Measurements from ENCODE around the gene IQSEC2.

IQSEC2 gene

DNA sequence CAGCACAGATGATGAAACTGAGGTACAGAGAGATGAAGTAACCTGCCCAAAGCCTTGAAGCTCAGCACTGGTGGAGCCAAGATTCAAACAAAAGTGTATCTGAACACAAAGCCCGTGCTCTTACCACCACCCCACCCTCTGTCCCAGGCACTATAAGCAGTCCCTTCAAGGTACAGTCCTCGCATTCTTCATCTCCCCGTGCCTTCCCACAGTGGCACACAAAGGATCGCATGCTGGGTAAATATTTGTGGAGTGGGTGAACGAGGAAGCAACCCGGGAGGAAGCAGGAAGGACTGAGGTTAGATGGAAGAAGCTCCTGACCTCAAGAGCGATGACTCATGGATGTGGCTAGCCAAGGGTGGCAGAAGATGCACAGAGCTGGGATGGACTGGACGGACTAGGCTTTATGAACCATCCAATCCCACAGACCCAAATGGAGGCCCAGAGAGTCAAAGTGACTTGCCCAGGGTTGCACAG lies 18.4 kb downstream of the IQSEC2 start:
- no peaks in the 10 kb centered on the region for H3K36me3 ChIP-seq (ENCODE audit: control insufficient read depth in 2 of 2, insufficient read depth in 1 of 2, low read length in 2 of 2)
- ChIA-PET POLR2A (interaction anchor here (1.0 to 2.2 kb wide), 2 partner anchors 10 to 19 kb away, joined by 4 to 11 read pairs; partner anchors contain the start of gene IQSEC2), CTCF (interaction anchor here (0.6 to 3.1 kb wide), 10 partner anchors 10 to 182 kb away, joined by 3 to 15 read pairs (median 4); no protein-coding TSS in a partner anchor)
- no peak for TF ChIP-seq ZBTB17 (tag by site-specific recombination; IDR thresholded peaks at IDR 0.05)
- no peak for TF ChIP-seq SP3 (tag by site-specific recombination; IDR thresholded peaks at IDR 0.05)
- peak; percentile 19; the same call in 1 of the 2 replicates for TF ChIP-seq ZIC2 (tag by site-specific recombination; IDR thresholded peaks at IDR 0.05)
- no peak overlapping the region for H3K4me3 ChIP-seq (ENCODE audit: low read depth, low read length)
- no peak overlapping the region for H3K27ac ChIP-seq (ENCODE audit: extremely low read depth, low read depth, low read length)
- H3K4me1 ChIP-seq (ENCODE audit: control insufficient read depth, insufficient read depth, low read length) = peaks cover 2% of the 10 kb centered on the region; the same call in 1 of the 2 replicates
- no peaks in the 10 kb centered on the region for H3K9me3 ChIP-seq (ENCODE audit: control insufficient read depth, insufficient read depth, low read depth, low read length)

DNA sequence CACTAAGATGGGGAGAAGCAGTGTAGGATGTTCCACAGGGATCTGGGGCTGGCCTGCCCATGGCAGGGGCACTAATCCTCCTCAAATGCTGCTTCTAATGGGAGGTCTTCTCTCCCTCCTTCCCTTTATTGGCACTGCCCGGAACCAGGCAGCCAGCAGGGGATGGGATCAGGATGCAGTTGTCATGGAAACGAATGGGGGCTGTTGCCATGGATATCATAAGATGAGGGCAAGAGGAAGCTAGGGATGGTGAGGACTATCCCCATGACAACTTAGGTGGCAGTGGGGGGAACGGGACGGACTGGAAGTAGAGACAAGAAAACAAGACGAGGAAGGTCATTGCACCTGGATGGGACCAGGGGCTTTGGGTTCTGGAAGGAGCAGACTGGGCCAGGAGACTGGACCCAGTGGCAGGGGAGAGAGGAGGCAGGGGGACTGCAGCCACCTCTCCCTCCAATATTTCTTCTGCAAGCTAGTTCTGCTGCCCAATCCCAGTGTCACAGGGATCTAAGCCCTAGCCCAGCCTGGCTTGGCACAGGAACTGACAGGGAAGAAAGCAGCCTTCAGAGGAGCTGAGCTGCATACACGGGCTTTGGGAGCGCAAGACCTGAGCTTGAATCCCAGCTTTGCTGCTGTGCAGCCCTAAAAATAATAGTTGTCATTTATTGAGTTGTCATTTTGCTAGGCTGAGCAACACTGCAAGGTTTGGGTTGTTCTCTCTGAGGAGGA lies 19.0 kb downstream of the IQSEC2 start:
- TF ChIP-seq ZNF701 (tag by site-specific recombination; IDR thresholded peaks at IDR 0.05) (no peak), ZNF114 (tag by site-specific recombination; IDR thresholded peaks at IDR 0.05) (no peak), ZNF24 (tag by site-specific recombination; IDR thresholded peaks at IDR 0.05) (no peak), ZNF146 (tag by site-specific recombination; IDR thresholded peaks at IDR 0.05) (no peak), ZEB2 (tag by site-specific recombination; IDR thresholded peaks at IDR 0.05) (no peak), YY1 (tag by site-specific recombination; IDR thresholded peaks at IDR 0.05) (no peak), SCRT1 (tag by site-specific recombination; IDR thresholded peaks at IDR 0.05; ENCODE audit: borderline replicate concordance) (no peak)
- TF ChIP-seq, protein P1, sequence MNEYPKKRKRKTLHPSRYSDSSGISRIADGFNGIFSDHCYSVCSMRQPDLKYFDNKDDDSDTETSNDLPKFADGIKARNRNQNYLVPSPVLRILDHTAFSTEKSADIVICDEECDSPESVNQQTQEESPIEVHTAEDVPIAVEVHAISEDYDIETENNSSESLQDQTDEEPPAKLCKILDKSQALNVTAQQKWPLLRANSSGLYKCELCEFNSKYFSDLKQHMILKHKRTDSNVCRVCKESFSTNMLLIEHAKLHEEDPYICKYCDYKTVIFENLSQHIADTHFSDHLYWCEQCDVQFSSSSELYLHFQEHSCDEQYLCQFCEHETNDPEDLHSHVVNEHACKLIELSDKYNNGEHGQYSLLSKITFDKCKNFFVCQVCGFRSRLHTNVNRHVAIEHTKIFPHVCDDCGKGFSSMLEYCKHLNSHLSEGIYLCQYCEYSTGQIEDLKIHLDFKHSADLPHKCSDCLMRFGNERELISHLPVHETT (tag by site-specific recombination; IDR thresholded peaks at IDR 0.05) = no peak
- TF ChIP-seq, protein P2, sequence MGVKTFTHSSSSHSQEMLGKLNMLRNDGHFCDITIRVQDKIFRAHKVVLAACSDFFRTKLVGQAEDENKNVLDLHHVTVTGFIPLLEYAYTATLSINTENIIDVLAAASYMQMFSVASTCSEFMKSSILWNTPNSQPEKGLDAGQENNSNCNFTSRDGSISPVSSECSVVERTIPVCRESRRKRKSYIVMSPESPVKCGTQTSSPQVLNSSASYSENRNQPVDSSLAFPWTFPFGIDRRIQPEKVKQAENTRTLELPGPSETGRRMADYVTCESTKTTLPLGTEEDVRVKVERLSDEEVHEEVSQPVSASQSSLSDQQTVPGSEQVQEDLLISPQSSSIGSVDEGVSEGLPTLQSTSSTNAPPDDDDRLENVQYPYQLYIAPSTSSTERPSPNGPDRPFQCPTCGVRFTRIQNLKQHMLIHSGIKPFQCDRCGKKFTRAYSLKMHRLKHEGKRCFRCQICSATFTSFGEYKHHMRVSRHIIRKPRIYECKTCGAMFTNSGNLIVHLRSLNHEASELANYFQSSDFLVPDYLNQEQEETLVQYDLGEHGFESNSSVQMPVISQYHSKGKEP (tag by site-specific recombination; IDR thresholded peaks at IDR 0.05) = no peak
- Histone ChIP-seq H3K9me3 (ENCODE audit: control insufficient read depth, insufficient read depth, low read depth, low read length) (no peaks in the 10 kb centered on the region), H3K36me3 (ENCODE audit: control insufficient read depth in 2 of 2, insufficient read depth in 1 of 2, low read length in 2 of 2) (no peaks in the 10 kb centered on the region), H3K4me3 (ENCODE audit: low read depth, low read length) (no peak overlapping the region), H3K4me1 (ENCODE audit: control insufficient read depth, insufficient read depth, low read length) (peaks cover 2% of the 10 kb centered on the region; the same call in 1 of the 2 replicates), H3K27ac (ENCODE audit: extremely low read depth, low read depth, low read length) (no peak overlapping the region)
- ChIA-PET CTCF (interaction anchor here (0.6 to 3.1 kb wide), 10 partner anchors 9 to 220 kb away, joined by 3 to 15 read pairs (median 4); no protein-coding TSS in a partner anchor), POLR2A (interaction anchor here (1.0 to 2.2 kb wide), 2 partner anchors 10 to 19 kb away, joined by 4 to 11 read pairs; partner anchors contain the start of gene IQSEC2)

DNA sequence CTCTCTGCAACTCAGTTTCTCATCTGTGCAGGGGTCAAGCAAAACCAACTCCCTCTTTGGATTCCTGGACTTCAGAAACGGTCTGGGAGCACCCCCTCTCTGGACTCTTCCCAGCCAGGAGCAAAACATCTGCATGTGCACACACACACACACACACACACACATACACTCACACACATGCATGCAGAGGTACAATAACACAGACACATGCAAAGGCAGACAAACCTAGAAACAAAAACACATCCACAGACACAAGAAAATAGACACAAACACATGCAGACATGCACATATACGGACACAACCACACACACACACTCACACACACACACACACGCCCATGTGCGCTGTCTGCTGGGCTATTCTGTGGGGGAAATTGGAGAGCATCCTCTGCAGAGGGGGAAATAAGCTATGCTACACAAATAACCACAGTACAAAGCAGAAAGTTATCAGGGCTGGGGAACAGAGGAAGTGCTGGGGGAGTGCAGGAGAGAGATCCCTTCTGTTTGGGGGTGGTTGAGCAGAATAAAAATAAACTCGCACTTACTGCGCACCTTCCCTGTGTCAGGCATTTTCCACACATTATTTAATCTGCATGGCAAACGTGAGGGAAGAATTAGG lies 19.9 kb downstream of the IQSEC2 start:
- peaks cover 2% of the 10 kb centered on the region; the same call in 1 of the 2 replicates for H3K4me1 ChIP-seq (ENCODE audit: control insufficient read depth, insufficient read depth, low read length)
- H3K9me3 ChIP-seq (ENCODE audit: control insufficient read depth, insufficient read depth, low read depth, low read length) = no peaks in the 10 kb centered on the region
- POLR2A ChIA-PET = interaction anchor here (2.2 kb wide), 1 partner anchor 20 kb away, joined by 11 read pairs; the partner anchor contains the start of gene IQSEC2

More for the DNA sequence above, 19.9 kb downstream of the IQSEC2 start:
- CTCF ChIA-PET = interaction anchor here (0.8 to 3.1 kb wide), 7 partner anchors 8 to 221 kb away, joined by 3 to 15 read pairs (median 4); no protein-coding TSS in a partner anchor
- no peaks in the 10 kb centered on the region for H3K36me3 ChIP-seq (ENCODE audit: control insufficient read depth in 2 of 2, insufficient read depth in 1 of 2, low read length in 2 of 2)
- no peak overlapping the region for H3K27ac ChIP-seq (ENCODE audit: extremely low read depth, low read depth, low read length)
- H3K4me3 ChIP-seq (ENCODE audit: low read depth, low read length) = no peak overlapping the region
- TF ChIP-seq, protein P3, sequence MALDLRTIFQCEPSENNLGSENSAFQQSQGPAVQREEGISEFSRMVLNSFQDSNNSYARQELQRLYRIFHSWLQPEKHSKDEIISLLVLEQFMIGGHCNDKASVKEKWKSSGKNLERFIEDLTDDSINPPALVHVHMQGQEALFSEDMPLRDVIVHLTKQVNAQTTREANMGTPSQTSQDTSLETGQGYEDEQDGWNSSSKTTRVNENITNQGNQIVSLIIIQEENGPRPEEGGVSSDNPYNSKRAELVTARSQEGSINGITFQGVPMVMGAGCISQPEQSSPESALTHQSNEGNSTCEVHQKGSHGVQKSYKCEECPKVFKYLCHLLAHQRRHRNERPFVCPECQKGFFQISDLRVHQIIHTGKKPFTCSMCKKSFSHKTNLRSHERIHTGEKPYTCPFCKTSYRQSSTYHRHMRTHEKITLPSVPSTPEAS (tag by site-specific recombination; IDR thresholded peaks at IDR 0.05) = peak; percentile 87
- TF ChIP-seq ZNF776 (tag by site-specific recombination; IDR thresholded peaks at IDR 0.05; ENCODE audit: borderline replicate concordance) = no peak
- TF ChIP-seq, protein P4, sequence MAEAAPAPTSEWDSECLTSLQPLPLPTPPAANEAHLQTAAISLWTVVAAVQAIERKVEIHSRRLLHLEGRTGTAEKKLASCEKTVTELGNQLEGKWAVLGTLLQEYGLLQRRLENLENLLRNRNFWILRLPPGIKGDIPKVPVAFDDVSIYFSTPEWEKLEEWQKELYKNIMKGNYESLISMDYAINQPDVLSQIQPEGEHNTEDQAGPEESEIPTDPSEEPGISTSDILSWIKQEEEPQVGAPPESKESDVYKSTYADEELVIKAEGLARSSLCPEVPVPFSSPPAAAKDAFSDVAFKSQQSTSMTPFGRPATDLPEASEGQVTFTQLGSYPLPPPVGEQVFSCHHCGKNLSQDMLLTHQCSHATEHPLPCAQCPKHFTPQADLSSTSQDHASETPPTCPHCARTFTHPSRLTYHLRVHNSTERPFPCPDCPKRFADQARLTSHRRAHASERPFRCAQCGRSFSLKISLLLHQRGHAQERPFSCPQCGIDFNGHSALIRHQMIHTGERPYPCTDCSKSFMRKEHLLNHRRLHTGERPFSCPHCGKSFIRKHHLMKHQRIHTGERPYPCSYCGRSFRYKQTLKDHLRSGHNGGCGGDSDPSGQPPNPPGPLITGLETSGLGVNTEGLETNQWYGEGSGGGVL (tag by site-specific recombination; IDR thresholded peaks at IDR 0.05) = peak; percentile 63
